HG02970 (cell line): ENCODE measurements around the gene SCGB1D1.

ENCODE experiments used
- ATAC-seq: cut with Tn5 transposase; IDR thresholded peaks from one replicate; pipeline ENCODE4 v1.9.1; 2021; ENCODE audit warnings: mild to moderate bottlenecking, moderate library complexity, moderate number of reproducible peaks; ENCODE audit not compliant: unreplicated experiment, low FRiP score

SCGB1D1 gene

GRCh38 chr11:62221498-62221897, 31.5 kb downstream of the SCGB1D1 start:
- ATAC-seq = no peak

GRCh38 chr11:62223095-62223494, 33.1 kb downstream of the SCGB1D1 start:
- ATAC-seq = no peak

GRCh38 chr11:62233730-62234129, 43.7 kb downstream of the SCGB1D1 start:
- no peak for ATAC-seq

- ATAC-seq = no peak
Observed at GRCh38 chr11:62236187-62236586, 46.2 kb downstream of the SCGB1D1 start.

- ATAC-seq = no peak
Observed at GRCh38 chr11:62237499-62237898, 47.5 kb downstream of the SCGB1D1 start.

GRCh38 chr11:62238151-62238550, 48.1 kb downstream of the SCGB1D1 start:
- no peak for ATAC-seq

- no peak for ATAC-seq
Observed at GRCh38 chr11:62241095-62241494, 51.1 kb downstream of the SCGB1D1 start.

GRCh38 chr11:62242021-62242420, 52.0 kb downstream of the SCGB1D1 start, which contains the start of gene SCGB1D2:
SCGB1D2 (plus strand) TSS chr11:62242239; CDS start chr11:62242308, 69 bp downstream.
- ATAC-seq = no peak
